ENCODE data around the gene MLLT3. TPM values are rescaled to one million over a fixed set of nuclear protein-coding genes. Genes with fewer than 3 reads are reported as not detected.
A peak's percentile ranks its signal among the peaks of the same experiment; 100 is the strongest.

Gene MLLT3
- total RNA-seq, 1 experiment from 2014 or later, result 18.1 TPM

- no peak for DNase-seq (ENCODE audit: low read depth)
Observed at GRCh38 chr9:20307621-20308020, 314.7 kb downstream of the MLLT3 start.

- no peak for DNase-seq (ENCODE audit: low read depth)
Observed at GRCh38 chr9:20305452-20305851, 316.8 kb downstream of the MLLT3 start.

GRCh38 chr9:20303996-20304395, 318.3 kb downstream of the MLLT3 start:
- no peak for DNase-seq (ENCODE audit: low read depth)

GRCh38 chr9:20303066-20303465, 319.2 kb downstream of the MLLT3 start:
- DNase-seq (ENCODE audit: low read depth), result no peak

- no peak for DNase-seq (ENCODE audit: low read depth)
Observed at GRCh38 chr9:20302197-20302596, 320.1 kb downstream of the MLLT3 start.

GRCh38 chr9:20300430-20301115, 321.7 kb downstream of the MLLT3 start:
- DNase-seq (ENCODE audit: low read depth), result no peak

GRCh38 chr9:20297646-20298084, 324.6 kb downstream of the MLLT3 start:
- peak; percentile 26 for DNase-seq (ENCODE audit: low read depth)

- no peak for DNase-seq (ENCODE audit: low read depth)
Observed at GRCh38 chr9:20295555-20295954, 326.7 kb downstream of the MLLT3 start.

GRCh38 chr9:20294046-20294750, 328.1 kb downstream of the MLLT3 start:
- DNase-seq (ENCODE audit: low read depth), result no peak

GRCh38 chr9:20292002-20292401, 330.3 kb downstream of the MLLT3 start:
- DNase-seq (ENCODE audit: low read depth), result peak; percentile 55

Other genes with a start within 250 kb of the MLLT3 start
- 36.2 and 39.6 TPM in 2 replicates for gene FOCAD, start 61.8 kb upstream of the MLLT3 start, total RNA-seq (2014; rRNA removed; shearing (Covaris generic))